GM10847 (cell line): ENCODE measurements around the gene ZNF296.

Experiments
- POLR2A ChIP-seq: IDR thresholded peaks from 2 replicates; pipeline ENCODE4 v1.6.1; 2011; ENCODE audit not compliant: insufficient read length; ENCODE audit errors: extremely low read depth

ZNF296 gene

DNA sequence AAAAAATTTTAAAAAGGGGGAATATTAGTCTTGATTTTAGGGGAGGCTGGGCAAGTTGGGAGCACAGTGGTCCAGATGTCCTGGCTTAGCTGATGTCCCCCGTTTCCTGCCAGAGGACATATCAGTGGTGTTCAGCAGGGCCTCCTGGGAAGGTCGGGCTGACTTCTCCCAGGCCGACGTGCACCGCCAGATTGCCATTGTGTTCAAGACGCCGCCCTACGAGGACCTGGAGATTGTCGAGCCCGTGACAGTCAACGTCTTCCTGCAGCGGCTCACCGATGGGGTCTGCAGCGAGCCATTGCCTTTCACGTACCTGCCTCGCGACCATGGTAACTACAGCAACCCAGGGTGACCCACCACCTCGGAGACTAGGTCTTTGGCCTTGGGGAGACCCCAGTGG, 43.9 kb downstream of the ZNF296 start:
- no peak for TF ChIP-seq POLR2A

DNA sequence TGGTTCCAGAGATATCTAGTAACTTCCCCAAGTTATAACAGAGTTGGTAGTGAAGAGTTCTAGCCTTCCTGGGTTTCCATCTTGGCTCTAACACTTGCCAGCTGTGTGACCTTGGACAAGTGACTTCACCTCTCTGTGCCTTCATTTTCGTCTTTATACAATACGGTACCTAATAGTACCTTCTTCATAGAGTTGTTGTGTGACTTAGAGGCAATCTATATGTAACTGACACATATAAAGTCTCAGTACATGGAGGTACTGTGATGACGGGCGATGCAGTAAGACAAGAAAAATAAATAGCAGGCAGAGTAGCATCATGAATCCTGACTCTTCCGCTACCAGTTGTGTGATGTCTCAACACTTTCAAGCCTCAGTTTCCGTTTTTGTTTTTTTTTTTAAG, 45.5 kb downstream of the ZNF296 start:
- no peak for TF ChIP-seq POLR2A

DNA sequence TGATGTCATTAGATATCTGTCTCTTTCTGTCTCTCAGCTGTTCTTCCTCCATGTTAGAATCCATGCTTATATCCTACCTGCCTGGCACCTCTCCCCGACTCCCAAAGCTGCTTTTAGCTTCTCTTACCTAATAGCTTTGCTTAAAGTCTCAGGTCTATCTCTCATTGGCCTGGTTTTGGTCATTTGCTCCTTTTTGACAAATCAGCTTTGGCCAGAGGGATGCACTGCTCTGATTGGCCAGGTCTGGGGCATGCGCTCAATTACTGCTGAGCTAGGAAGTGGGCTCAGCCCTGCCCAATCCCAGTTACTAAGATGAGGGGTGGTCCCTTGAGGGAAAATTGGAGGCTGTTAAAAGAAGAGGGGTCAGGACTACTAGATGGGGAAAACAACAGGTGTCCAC, 48.9 kb downstream of the ZNF296 start:
- no peak for TF ChIP-seq POLR2A

DNA sequence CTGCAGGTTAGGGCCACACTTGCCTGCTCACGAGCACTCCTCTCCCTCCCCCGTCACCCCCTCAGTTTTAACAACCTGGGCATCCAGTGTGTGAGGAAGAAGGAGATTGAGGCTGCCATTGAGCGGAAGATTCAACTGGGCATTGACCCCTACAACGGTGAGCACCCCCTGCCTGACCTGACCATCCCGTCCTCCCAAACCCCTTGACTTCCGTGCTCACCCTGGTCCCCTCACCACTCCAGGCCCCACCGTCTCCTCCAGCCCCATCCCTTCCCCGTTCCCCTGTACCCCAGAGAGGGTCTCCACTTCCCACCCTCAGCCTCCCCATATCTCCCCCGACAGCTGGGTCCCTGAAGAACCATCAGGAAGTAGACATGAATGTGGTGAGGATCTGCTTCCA, 51.0 kb downstream of the ZNF296 start:
- no peak for TF ChIP-seq POLR2A

DNA sequence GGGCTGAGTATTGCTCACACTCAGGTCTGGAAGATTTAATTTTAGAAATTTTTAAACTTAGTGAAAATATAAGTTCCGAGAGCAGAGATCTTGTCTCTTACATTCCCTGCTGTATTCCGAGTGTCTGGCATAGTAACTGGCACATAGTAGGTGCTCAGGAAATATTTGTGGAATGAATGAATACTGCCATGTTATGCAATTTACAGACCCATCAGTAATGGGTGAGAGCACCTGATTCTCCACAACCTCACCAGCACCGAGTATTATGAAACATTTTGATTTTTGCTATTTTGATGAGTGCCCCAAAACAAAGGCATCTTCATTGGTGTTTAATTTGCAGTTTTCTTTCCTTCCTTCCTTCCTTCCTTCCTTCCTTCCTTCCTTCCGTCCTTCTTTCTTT, 53.2 kb downstream of the ZNF296 start:
- TF ChIP-seq POLR2A = no peak

DNA sequence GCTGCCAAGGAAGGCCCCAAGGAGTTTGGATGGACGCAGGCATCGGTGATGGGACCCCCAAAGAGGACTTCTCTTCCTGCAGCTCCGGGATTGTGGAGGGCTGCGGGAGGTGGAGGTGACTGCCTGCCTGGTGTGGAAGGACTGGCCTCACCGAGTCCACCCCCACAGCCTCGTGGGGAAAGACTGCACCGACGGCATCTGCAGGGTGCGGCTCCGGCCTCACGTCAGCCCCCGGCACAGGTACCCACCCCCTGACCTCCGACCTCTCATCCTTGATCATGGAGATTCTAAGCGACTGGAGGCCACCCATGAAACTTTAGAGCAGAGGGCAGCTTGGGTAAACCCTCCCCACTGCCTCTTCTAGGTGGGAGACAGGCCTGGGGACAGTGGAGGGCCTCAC, 54.3 kb downstream of the ZNF296 start:
- no peak for TF ChIP-seq POLR2A
